Measurements from ENCODE around the gene FOXP3.

The FOXP3 gene

GRCh38 chrX:49212209-49212608 lies 52.3 kb downstream of the FOXP3 start:
- Histone ChIP-seq H3K4me3 (no peak overlapping the region), H3K9me3 (replicated peaks in 1 of 11) (peaks cover 0 to 5% (median 0%) of the 10 kb centered on the region in 11 experiments; a peak in 3 of 22 replicates)

GRCh38 chrX:49211074-49211473 lies 53.4 kb downstream of the FOXP3 start:
- Histone ChIP-seq H3K27me3 (peaks cover 0 to 78% (median 52%) of the 10 kb centered on the region in 11 experiments; a peak in 15 of 22 replicates), H3K36me3 (no peaks in the 10 kb centered on the region), H3K27ac (no peak overlapping the region), H3K4me1 (no peaks in the 10 kb centered on the region), H3K4me2 (no peak overlapping the region), H3K9ac (no peak overlapping the region), H3K4me3 (no peak overlapping the region), H4K20me1 (no peaks in the 10 kb centered on the region; a peak in 3 of 22 replicates), H3K9me3 (replicated peaks in 1 of 11) (peaks cover 0 to 5% (median 0%) of the 10 kb centered on the region in 11 experiments; a peak in 3 of 22 replicates)
- TF ChIP-seq Cebpa-rat (IDR thresholded peaks at IDR 0.05): no peak

More at GRCh38 chrX:49212209-49212608, 52.3 kb downstream of the FOXP3 start:
- Histone ChIP-seq H4K20me1 (no peaks in the 10 kb centered on the region; a peak in 3 of 22 replicates), H3K27me3 (peaks cover 0 to 85% (median 56%) of the 10 kb centered on the region in 11 experiments; a peak in 15 of 22 replicates), H3K4me2 (no peak overlapping the region), H3K27ac (no peak overlapping the region), H3K36me3 (no peaks in the 10 kb centered on the region), H3K9ac (no peak overlapping the region), H3K4me1 (no peaks in the 10 kb centered on the region)
- no peak for TF ChIP-seq Cebpa-rat (IDR thresholded peaks at IDR 0.05)

- no peaks in the 10 kb centered on the region for H3K36me3 ChIP-seq
- no peak overlapping the region for H3K4me3 ChIP-seq
- H3K9ac ChIP-seq: no peak overlapping the region
- no peaks in the 10 kb centered on the region for H3K4me1 ChIP-seq
- peaks cover 4 to 80% (median 55%) of the 10 kb centered on the region in 11 experiments; a peak in 19 of 22 replicates for H3K27me3 ChIP-seq
- TF ChIP-seq Cebpa-rat (IDR thresholded peaks at IDR 0.05): no peak
- no peak overlapping the region for H3K4me2 ChIP-seq
- H3K9me3 ChIP-seq (replicated peaks in 1 of 11): peaks cover 0 to 5% (median 0%) of the 10 kb centered on the region in 11 experiments; a peak in 3 of 22 replicates
- H3K27ac ChIP-seq: no peak overlapping the region
- no peaks in the 10 kb centered on the region; a peak in 4 of 22 replicates for H4K20me1 ChIP-seq
Measured at GRCh38 chrX:49210406-49210805, 54.1 kb downstream of the FOXP3 start.

GRCh38 chrX:49209434-49210251 lies 54.9 kb downstream of the FOXP3 start:
- Histone ChIP-seq H3K36me3 (no peaks in the 10 kb centered on the region), H3K9me3 (replicated peaks in 1 of 11) (peaks cover 0 to 5% (median 0%) of the 10 kb centered on the region in 11 experiments; a peak in 3 of 22 replicates), H3K27me3 (peaks cover 6 to 81% (median 58%) of the 10 kb centered on the region in 11 experiments; a peak in 21 of 22 replicates), H3K27ac (no peak overlapping the region), H3K4me1 (no peaks in the 10 kb centered on the region), H3K4me3 (no peak overlapping the region), H3K4me2 (no peak overlapping the region), H3K9ac (no peak overlapping the region), H4K20me1 (peaks cover 0 to 3% (median 0%) of the 10 kb centered on the region in 11 experiments; a peak in 4 of 22 replicates)
- no peak for TF ChIP-seq Cebpa-rat (IDR thresholded peaks at IDR 0.05)

DNA sequence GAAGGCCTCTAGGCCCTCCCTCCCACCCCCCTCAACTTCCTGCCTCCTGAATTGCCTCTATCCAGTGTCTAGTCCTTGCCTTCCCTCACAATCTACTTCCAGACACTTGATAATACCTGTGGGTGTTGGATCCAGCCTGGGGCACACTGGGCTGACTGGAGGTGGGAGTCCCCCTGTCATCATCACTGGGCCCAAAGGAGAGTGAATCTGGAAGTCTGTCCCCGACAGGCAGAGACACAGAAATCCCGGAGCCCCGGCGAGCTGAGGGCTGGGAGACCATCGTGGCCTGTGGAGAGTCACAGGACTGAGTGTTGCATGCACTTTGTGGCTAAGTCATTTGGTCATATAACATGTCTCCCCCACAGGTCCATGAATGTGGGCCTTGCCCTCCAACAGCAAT lies 56.1 kb downstream of the FOXP3 start:
- H3K9ac ChIP-seq: no peak overlapping the region
- H3K4me2 ChIP-seq: no peak overlapping the region
- TF ChIP-seq Cebpa-rat (IDR thresholded peaks at IDR 0.05): no peak
- H4K20me1 ChIP-seq: peaks cover 0 to 10% (median 0%) of the 10 kb centered on the region in 11 experiments; a peak in 4 of 22 replicates
- H3K4me3 ChIP-seq: no peak overlapping the region
- no peaks in the 10 kb centered on the region for H3K4me1 ChIP-seq
- H3K27me3 ChIP-seq: peaks cover 16 to 83% (median 63%) of the 10 kb centered on the region in 11 experiments; a peak in 21 of 22 replicates
- no peak overlapping the region for H3K27ac ChIP-seq
- no peaks in the 10 kb centered on the region for H3K36me3 ChIP-seq
- H3K9me3 ChIP-seq (replicated peaks in 1 of 11): peaks cover 0 to 4% (median 0%) of the 10 kb centered on the region in 11 experiments; a peak in 3 of 22 replicates

GRCh38 chrX:49206543-49206942 lies 58.0 kb downstream of the FOXP3 start:
- H4K20me1 ChIP-seq: peaks cover 0 to 10% (median 0%) of the 10 kb centered on the region in 11 experiments; a peak in 3 of 22 replicates
- H3K9ac ChIP-seq: no peak overlapping the region
- H3K36me3 ChIP-seq: no peaks in the 10 kb centered on the region
- no peaks in the 10 kb centered on the region for H3K4me1 ChIP-seq
- peak overlapping the region in 2 of 11 experiments; percentile 33 to 37; a peak in 1 of 22 replicates for H3K4me2 ChIP-seq
- peaks cover 16 to 81% (median 65%) of the 10 kb centered on the region in 11 experiments; a peak in 21 of 22 replicates for H3K27me3 ChIP-seq
- H3K27ac ChIP-seq: no peak overlapping the region
- H3K4me3 ChIP-seq: no peak overlapping the region
- no peak for TF ChIP-seq Cebpa-rat (IDR thresholded peaks at IDR 0.05)
- H3K9me3 ChIP-seq (replicated peaks in 1 of 11): no peaks in the 10 kb centered on the region

DNA sequence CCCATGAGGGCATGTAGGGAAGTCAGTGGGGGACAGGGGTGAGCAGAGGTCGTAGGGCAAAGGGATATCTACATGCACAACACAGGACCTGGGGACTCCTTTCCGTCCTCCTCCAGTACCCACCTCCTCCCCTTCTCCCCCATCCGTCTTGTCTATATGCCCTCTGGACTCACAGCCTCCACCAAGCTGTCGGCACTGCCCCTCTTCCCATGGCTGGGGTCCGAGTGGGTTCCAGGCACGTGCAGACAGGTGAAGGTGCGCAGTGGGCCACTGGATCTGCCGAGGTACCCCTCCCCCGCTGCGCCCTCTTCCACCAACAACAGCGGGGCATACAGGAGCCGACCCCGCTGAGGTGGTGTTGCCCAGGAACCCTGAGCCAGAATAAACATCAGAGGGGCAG lies 59.1 kb downstream of the FOXP3 start:
- H3K4me2 ChIP-seq: no peak overlapping the region
- H3K4me1 ChIP-seq: peaks cover 0 to 5% (median 5%) of the 10 kb centered on the region in 10 experiments; a peak in 12 of 20 replicates
- no peaks in the 10 kb centered on the region for H3K36me3 ChIP-seq
- H3K9ac ChIP-seq: no peak overlapping the region
- no peak overlapping the region for H3K4me3 ChIP-seq
- no peaks in the 10 kb centered on the region for H3K9me3 ChIP-seq (replicated peaks in 1 of 11)
- TF ChIP-seq Cebpa-rat (IDR thresholded peaks at IDR 0.05): no peak
- no peak overlapping the region for H3K27ac ChIP-seq
- H4K20me1 ChIP-seq: peaks cover 0 to 10% (median 0%) of the 10 kb centered on the region in 11 experiments; a peak in 2 of 22 replicates
- H3K27me3 ChIP-seq: peaks cover 16 to 77% (median 56%) of the 10 kb centered on the region in 11 experiments; a peak in 21 of 22 replicates

DNA sequence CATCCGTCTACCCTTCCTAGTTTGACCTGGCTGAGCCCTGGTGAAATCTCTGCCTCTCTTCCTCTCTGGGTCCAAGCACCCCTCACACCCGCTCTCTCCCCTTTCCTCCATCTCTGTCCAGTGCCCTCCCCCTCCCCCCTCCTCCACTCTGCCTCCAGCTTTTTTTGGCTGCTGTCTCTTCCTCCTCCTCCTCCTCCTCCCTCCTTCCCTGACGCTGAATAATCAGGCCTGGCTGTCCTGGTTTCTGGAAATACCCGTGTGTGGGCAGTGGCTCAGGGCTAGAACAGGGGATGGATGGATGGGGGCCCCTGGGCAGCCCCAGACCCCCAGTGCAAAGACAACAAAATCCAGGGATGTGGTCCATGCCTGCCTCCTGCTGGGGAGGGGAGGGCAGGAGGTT lies 59.8 kb downstream of the FOXP3 start:
- Histone ChIP-seq H3K4me3 (no peak overlapping the region), H3K27me3 (peaks cover 18 to 74% (median 54%) of the 10 kb centered on the region in 11 experiments), H3K36me3 (no peaks in the 10 kb centered on the region), H4K20me1 (peaks cover 0 to 14% (median 0%) of the 10 kb centered on the region in 11 experiments; a peak in 3 of 22 replicates), H3K4me2 (no peak overlapping the region), H3K9ac (no peak overlapping the region), H3K4me1 (peaks cover 0 to 8% (median 6%) of the 10 kb centered on the region in 10 experiments; a peak in 12 of 20 replicates), H3K9me3 (replicated peaks in 1 of 11) (no peaks in the 10 kb centered on the region), H3K27ac (no peak overlapping the region)
- no peak for TF ChIP-seq Cebpa-rat (IDR thresholded peaks at IDR 0.05)

GRCh38 chrX:49204017-49204416 lies 60.5 kb downstream of the FOXP3 start:
- no peaks in the 10 kb centered on the region for H3K36me3 ChIP-seq
- peaks cover 0 to 16% (median 0%) of the 10 kb centered on the region in 11 experiments; a peak in 3 of 22 replicates for H4K20me1 ChIP-seq
- H3K9ac ChIP-seq: no peak overlapping the region
- peaks cover 25 to 74% (median 55%) of the 10 kb centered on the region in 11 experiments for H3K27me3 ChIP-seq
- no peak overlapping the region for H3K4me3 ChIP-seq
- H3K27ac ChIP-seq: no peak overlapping the region
- H3K4me2 ChIP-seq: no peak overlapping the region
- peaks cover 0 to 15% (median 6%) of the 10 kb centered on the region in 10 experiments; a peak in 12 of 20 replicates for H3K4me1 ChIP-seq
- no peak for TF ChIP-seq Cebpa-rat (IDR thresholded peaks at IDR 0.05)
- no peaks in the 10 kb centered on the region for H3K9me3 ChIP-seq (replicated peaks in 1 of 11)

Data from BLaER1 treated with 17β-estradiol and CSF1 and Interleukin-3, amounts not matched to agents 10 nM and 100 nM (cell line).